ENCODE measurements around the gene SLC2A4.
A peak's percentile ranks its signal among the peaks of the same experiment; 100 is the strongest.

SLC2A4 gene

DNA sequence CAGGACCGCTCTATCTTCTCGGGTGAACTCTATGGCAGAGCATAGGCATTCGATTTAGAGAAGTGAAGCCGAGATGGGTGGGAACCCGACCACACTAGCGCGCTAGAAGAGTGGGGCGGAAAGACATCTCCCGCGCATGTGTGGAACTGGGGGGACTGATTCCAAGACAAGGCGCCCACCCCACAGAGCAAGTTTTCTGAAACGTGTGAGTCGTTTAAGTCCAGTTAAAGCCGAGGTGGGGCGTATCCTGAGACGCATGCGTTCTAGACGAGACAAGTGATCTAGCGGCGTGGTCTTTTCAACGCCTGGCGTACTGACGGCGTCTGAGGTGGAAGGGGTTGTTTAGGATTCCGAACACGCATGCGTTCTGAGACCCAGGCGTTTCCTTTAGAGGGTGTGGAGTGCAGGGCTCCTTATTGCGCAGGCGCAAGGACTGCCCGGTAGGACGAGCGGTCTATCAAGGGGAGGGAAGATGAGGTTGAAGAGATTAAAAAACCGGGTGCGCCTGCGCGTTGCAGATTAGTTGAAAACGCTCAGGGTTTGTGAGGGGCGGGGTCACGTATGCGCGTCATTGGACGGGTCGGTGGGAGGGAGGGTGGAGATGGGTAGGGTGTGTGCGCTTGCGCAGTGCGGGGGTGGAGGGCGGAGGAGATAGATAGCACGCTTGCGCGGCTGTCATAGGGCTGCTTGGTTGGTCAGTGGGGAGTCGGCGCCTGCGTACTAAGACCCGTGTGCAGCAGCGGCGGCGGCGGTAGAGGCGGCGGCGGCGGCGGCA is 25.6 kb downstream of the SLC2A4 start, which contains the start of gene EIF5A:
EIF5A (plus strand) TSS at position 718 of the 775 bp plus-strand sequence. CDS start 2,008 bp downstream, outside the sequence.
- DNase-seq (ENCODE audit: low spot score), result peak; percentile 99

DNA sequence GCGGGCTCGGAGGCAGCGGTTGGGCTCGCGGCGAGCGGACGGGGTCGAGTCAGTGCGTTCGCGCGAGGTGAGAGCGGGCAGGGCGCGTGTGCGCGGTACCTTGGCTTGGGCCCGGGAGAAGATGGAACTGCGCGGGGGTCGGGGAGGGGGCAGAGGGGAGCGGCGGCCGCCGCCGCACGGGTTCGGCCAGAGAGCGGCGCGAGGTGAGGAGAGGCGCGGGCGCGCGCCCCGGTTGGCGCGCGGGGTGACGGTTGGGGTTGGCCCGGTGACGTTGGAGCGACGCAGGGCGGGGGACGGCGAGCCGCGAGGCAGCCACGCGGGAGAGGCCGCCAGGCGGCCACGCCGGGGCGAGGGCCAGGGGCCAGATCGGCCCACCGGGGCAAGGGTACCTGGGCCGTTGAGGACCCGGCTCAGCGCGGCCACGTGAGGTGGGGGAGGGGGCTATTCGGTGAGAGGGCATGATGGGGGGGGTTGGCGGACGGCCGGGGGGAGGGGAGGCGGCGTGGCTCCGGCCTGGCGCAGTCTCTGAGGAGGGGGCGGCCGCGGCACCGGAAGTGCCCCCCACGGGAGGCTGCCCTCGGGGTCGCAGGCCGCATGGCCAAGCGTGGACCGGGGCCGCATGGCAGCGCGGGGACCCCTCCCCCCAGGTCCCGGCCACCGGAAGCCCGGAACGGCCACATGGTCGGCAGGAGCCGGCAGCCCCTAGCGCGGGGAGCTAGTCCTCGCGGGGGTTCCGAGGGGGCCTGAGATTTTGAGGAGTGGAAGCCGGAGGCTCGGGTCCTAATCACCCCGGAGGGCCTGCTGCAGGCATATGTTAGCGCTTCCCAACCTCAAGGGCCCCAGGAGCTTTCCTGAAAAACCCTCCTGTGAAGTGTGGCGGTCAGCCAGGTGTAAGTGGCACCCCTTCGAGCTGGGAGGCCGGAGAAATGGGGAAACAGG is 26.4 kb downstream of the SLC2A4 start:
- peak; percentile 30 for DNase-seq (ENCODE audit: low spot score)

DNA sequence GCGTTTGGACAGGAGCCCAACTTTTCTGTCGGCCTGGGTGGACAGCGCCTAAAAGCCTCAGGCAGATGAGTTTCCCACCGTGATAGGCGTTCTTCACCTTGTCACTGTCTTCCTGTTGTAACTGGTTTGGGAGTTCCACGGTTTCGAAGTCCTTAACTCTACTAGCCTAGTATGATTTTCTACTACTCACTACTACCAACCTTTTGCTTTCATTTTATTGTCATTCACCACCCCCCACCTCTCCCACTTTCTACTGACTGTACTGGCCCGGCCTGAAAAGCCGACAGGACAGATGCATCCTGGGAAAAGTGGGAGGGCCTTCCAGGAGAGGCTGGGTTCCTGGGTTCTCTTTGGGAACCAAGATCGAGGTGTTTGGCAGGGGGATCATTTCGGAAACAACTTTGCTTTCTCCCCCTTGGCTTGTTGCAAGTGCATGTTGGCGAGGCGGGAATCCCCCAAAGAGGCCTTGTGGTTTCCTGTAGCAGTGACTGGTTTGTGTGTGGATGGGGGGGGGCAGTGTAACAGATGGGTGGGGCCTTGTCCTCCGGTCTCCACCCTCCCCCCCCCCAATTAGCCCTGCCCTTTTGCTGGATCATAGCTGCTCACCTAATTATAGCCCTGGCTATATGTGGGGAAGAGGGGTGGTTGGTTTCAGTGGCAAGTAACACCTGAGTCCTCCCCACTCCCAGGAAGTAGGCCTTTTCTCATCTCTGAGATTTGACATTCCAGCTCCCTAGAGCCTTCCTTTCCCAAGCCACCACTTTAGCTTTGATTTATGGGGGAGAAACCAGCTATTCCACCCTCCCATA is 27.3 kb downstream of the SLC2A4 start:
- DNase-seq (ENCODE audit: low spot score), result peak; percentile 56

DNA sequence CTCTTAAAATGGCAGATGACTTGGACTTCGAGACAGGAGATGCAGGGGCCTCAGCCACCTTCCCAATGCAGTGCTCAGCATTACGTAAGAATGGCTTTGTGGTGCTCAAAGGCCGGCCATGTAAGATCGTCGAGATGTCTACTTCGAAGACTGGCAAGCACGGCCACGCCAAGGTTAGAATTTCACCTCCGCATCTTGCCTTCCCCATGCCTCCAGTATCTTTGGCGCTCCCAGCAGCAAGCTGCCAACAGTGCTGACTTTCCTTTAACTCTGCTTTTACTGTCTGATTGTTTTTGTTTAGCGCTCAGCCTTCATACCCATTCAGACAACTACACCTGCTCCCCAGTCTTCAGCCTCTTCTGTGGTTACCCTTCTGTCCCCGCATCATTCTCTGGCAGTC is 28.1 kb downstream of the SLC2A4 start:
- no peak for DNase-seq (ENCODE audit: low spot score)

DNA sequence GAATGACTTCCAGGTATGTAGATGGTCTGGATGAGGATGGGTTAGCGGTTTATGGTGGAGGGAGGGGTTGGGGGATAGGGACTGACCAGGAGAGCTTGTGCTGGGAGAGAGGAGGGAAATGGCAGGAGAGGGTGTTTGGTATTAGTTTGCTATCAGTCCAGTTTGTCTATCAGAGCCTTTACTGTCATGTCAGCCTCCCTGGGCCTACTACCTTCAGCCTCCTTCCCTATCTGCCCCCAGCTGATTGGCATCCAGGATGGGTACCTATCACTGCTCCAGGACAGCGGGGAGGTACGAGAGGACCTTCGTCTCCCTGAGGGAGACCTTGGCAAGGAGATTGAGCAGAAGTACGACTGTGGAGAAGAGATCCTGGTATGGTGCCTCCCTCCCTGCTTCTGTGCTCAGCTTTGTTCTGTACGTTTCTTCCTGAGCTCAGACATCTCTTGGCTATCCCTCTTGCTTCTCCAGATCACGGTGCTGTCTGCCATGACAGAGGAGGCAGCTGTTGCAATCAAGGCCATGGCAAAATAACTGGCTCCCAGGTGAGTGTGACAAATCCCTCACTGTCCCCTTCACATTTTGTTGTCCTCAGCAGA is 29.7 kb downstream of the SLC2A4 start:
- no peak for DNase-seq (ENCODE audit: low spot score)

DNA sequence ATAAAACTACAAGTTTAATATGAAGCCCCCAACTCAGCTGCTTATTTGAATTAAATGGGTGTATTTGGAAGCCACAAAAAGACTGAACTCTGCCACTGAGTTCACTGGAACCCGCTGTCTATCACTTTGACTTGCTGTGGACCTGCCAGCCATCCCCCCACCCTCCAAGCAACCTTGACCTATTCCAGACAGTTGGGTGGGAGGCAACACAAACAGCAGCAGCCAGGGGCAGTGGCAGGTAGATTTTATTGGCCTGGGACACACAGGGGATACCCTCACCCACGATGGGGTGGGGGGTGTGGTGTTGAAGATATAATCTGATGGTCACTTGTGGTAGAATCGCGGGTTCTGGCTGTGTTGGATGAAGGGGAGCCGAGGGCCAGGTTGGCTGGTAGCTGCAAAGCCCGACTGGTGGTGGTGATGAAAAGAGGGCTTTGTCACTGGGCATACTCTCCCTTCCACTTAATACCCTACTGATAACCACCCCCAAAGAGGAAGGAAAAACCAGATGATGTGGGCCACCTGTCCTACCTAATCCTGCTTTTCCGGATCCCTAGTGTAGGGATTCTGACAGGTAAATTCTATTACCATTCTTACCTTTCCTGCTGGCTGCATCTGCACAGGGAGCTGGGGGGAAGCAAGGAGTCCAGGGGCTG is 31.0 kb downstream of the SLC2A4 start:
- DNase-seq (ENCODE audit: low spot score), result no peak

DNA sequence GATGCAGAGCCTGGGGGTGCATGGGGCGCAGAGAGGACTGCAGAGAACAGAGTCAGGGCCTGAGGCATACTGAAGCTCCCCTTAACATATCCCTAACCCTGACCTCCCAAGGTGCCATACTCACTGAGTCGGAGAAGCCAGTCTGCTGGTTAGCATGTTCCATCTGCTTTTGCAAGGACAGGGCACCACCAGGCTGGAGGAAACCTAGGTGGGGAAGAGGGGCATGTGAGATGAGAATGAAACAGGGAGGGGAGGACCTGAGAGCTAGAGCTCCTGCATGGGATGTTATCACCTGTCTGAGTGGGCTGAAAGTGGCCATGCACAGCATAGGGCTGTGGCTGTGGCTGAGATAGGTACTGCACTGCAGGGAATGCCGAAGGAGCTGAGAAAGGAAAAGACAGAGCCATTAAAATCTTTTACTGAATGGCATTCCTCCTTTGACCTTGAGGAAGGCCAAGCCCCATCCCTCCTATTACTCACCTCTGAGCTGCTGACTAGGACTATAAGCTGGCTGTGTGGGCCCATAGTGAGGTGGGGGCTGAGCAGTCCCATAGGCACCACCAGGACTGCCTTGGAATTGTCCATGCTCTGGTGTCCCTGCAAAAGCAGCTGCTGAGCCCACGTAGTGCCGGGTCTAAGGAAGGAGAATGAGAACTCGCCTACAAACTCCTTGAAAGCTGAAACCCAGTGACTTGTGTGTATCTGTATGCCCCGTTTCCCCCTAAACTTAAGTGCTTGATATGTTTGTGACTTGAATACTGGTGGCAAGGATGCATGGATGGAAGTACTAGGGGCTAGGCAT is 31.8 kb downstream of the SLC2A4 start:
- no peak for DNase-seq (ENCODE audit: low spot score)

DNA sequence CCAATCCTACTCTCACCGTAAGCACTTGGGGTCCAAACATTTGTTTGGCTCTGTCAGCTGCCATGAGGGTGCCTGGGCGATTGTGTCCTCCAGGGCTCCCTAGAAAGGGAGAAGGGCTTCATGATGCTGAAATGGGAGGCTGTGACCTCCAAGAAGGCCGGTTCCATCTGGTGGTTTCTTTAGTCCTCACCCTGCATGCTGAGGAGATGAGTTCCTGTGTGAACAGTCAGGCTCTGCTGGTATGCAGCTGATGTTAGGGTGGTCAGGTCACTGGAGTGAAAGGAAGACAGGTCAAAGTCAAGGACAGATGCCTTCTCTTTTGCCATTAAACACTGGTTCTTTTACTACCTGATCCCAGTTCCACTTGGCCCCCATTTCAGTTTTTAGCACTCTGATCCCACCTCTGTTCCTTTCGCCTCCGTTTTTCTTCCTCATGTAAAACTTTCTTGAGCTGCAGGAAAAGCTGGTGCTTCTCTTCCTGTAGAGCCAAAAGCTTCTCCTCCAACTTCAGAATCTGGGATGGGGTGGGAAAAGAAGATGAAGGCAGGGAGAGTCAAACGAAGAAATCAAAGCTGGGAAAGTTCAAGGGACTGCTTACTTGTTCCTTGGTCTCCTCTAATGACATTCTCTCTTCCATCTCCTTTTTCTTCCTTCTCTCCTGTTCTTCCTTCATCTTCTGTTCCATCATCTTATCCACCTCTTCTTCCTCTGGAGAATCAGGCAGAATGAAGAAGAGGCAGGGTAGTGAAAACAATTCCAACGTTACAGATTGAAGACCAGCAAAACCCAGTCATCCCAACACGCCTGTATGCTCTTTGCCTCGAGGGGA is 32.6 kb downstream of the SLC2A4 start:
- no peak for DNase-seq (ENCODE audit: low spot score)

DNA sequence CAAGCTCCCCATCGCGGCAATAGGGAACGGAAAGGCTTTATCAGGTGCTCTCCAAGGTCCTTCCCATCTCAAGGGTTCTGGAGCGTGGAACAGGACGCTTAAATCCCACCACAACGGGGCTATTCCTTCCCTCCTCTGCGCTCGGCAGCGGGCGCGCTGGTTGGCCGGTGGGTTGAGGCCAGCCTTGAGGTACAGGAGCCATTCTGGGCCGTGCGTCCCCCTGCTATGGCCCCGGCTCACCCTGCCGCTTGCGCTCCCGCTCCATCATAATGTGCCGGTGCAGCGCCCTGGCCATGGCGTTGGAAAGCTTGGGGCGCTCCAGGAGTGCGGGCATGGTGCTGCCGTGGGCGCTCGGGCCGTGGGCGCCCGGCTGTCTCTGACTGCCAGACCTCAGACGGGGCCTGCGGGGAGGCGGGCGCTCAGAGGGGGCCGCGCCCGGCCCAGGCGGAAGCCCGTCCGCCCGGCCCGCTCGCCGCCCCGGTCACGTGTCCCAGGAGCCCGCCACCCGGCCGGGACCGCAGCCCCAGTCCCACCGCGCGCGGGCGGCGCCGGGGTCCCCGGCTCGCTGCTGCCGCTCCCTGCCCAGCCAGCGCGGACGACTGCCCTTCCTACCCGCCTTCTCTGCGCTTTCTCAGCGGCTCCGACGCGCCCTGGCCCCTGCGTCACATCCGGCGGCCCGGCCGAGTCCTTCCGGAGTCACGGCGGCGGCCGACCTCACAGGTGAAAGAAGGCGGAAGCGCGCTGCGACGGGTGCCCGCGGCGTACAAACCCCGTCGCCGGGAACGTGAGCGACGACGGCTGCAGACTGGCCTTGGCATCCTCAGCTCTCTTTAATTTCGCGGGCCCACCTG is 33.4 kb downstream of the SLC2A4 start, which contains the start of gene GPS2:
GPS2 (minus strand) TSS at position 642 of the 851 bp plus-strand sequence; CDS start at position 334, 308 bp downstream.
- peak; percentile 92 for DNase-seq (ENCODE audit: low spot score)

DNA sequence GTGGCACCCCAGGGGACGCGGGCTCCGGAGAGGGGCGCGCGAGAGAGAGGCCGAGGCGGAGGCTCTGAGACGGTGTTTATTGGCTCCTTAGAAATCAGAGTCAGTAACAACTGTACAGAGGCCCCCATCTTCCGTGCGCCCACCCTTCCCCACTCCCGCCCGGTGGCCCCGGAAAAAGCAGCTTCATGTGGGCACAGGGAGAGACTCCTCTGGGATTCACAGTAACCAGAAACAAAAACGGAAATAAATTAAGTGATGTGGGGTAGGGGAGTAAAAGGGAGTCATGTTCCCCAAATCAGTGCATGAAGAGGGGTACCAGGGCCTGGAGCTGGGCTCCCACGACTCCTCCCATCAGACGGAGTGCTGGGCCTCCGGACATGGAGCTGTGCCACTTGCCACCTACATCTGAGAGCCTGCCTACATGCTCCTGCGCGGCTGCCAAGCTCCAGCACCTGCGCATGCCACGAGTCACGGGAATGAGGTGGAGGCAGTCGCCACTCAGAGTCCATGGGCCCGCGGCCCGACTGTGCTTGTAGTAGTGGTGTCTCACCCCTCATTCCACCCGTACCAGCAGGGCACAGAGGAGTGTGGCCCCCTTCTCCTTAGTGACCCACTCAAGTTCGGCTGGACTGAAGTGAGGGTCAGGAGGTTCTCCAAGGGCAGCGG is 34.2 kb downstream of the SLC2A4 start:
- DNase-seq (ENCODE audit: low spot score), result no peak

DNA sequence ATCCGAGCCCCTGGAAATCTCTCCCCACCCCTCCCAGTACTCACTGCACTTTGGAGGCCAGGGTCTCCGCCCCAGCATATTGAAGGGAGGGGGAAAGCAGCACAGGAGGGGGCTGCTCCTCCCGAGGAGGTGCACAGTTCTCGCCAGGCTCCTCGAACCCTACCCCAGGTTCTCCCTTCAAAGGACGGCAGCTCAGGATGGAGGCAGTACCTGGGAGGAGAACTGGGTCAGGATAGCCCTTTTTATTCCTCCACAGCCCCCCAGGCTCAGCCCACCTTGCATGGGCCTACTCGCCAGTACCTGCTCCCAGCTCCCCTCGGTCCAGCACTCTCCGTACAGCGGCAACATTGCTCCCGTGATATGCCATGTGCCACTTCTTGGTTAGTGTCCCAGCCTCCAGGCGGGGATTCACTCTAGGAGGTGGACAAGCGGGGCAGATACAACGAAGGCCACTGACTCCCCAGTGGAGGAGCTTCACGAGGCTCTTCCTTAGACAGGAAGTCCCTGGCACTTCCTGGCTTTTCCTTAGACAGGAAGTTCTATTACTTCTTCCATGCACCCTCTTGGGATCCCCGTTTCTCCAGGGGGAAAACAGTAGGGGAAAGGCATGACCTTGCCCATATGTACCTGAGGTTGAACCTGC is 35.8 kb downstream of the SLC2A4 start:
- DNase-seq (ENCODE audit: low spot score), result no peak

DNA sequence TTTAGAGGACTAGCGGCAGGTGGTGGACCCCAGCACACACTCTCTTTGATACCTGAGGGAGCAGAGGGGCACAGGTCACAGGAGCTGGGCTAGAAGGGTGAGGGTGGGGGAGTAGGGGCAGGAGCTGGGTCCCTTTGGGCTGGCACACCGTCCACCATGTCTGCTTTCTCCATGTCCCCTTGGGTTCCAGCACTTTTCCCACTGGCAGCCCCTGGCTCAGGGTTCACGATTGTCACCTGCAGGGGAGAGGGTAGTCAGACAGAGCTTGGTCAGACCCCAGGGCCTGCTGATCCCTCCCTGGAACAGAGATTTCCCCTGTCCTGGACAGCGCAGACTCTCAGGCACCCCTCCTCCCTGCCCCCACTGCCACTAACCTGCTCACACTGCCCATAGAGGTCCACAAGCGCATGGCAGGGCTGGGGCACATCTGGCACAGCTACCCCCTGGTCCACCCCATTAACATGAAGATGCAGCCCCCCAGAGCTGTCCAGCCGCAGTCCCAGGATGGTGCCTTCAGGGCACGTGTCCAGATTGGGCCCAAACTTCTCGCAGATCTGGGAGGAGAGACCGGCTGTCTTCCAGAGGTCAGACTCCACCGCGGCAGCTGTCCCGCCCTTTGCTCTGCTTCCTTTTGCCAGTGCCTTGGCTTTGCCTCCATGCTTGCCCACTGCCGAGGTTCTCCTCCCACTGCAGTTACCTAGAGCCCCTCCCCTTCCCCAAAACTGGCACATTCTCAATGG is 36.8 kb downstream of the SLC2A4 start:
- DNase-seq (ENCODE audit: low spot score), result no peak

DNA sequence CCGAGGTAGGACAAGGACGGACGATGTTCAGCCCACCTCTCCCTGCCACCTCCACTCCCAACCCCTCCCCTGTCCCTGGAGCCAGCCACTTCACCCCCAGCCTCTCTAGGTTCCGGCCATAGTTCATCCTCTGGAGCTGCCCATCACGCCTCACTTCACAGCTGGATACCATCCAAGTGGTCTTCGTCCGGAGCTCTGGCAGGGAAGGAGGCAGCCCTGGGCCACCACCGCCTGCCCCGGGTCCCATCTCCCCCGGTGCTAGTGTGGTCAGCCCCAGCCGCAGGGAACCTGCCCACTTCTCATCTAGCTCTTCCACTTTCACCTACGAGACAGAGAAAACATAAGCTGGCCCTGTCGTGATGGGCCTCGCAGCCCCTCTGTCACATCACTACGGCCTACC is 39.9 kb downstream of the SLC2A4 start:
- no peak for DNase-seq (ENCODE audit: low spot score)

DNA sequence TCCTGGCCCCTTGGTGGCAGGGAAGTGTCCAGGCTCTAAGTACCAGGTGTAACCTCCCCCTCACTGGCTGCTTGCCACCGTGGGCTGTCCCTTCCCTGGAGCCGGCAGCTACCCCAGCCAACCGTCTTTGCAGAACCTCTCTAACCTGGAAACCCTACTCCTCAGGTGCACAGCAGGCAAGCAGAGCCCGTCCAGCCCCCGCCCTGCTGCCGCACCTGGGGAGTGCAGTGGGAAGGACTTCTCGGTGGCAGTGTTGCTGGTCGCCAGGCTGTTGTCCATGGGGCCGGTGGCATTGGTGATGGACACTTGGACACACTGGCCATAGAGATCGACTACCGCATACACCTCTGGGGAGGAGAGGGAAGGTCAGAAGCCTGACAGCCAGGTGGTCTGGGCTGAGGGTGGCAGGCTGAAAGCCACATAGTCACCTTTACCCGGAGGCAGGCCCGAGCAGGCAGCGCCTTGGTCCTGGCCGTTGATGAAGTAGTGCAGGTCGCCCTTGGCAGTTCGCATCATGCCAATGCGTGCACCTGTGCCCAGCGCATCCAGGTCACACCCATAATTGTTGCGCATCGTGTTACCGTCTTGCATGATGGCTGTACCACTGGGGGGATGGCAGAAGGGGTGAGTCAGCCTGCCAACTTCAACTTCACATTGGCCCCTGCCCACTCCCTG is 41.1 kb downstream of the SLC2A4 start:
- no peak for DNase-seq (ENCODE audit: low spot score)

DNA sequence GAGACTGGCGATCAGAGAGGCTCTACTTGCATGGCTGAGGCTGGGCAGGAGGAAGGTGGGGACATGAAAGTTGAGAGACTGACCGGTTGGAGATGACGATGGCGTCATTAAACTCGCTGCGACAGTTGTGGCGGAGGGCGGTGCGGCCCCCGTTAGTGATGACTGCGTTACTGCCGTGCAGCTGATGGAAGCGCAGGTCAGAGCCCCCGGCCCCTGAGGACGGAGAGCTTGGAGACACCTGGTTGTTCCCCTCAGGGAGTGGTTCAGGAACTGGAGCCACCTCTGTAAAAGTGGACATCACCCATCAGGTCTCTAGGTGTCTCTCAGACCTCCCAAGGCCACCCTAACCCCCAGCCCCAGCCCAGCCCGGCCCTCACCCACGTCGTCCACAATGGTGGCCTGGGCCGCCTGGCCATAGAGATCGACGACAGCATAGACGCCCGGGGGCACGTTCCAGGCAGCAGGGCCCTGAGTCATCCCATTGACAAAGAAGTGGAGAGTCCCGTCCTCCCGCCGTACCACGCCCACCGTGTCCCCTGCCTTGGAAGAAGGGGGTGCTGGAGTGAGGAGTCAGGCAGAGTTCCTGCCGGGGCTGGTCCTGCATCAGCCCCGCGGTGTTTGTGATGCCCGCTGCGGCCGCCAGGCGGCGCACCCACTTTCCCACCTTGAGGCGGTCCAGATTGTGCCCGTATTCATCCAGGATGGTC is 42.4 kb downstream of the SLC2A4 start:
- DNase-seq (ENCODE audit: low spot score), result no peak
